Fibroblast of lung (primary cell): Measurements from ENCODE around the gene USH1G. TPM values are rescaled to one million over a fixed set of nuclear protein-coding genes. Genes with fewer than 3 reads are reported as not detected.

Source experiments
- DNase-seq, 2 donors: peaks; one replicate each; pipeline versions ENCODE4 v3.0.0 to v3.0.0-alpha.2; 2010; ENCODE audit warnings: low read depth in 2 of 2
- H2AFZ ChIP-seq: 2 replicates; pipeline ENCODE4 v1.5.1; 2012; ENCODE audit warnings: low read length, control low read depth, inconsistent platforms
- H3K27ac ChIP-seq: 2 replicates; pipeline ENCODE4 v1.5.1; 2011; ENCODE audit warnings: low read length, control low read depth; ENCODE audit not compliant: insufficient read depth
- H3K27me3 ChIP-seq: 2 replicates; pipeline ENCODE4 v1.5.1; 2011; ENCODE audit warnings: mild to moderate bottlenecking, low read length; ENCODE audit not compliant: control insufficient read depth, insufficient read depth
- H3K36me3 ChIP-seq: 2 replicates; pipeline ENCODE4 v1.5.1; 2011; ENCODE audit warnings: low read length; ENCODE audit not compliant: control insufficient read depth, insufficient read depth
- H3K4me1 ChIP-seq: 2 replicates; pipeline ENCODE4 v1.5.1; 2011; ENCODE audit warnings: low read length; ENCODE audit not compliant: control insufficient read depth, insufficient read depth; ENCODE audit errors: extremely low read depth
- H3K4me2 ChIP-seq: 2 replicates; pipeline ENCODE4 v1.5.1; 2011; ENCODE audit warnings: low read length, control low read depth; ENCODE audit not compliant: insufficient read depth; ENCODE audit errors: extremely low read depth
- H3K4me3 ChIP-seq, 4 experiments: fragments of 200-600 bp in 1 of 4; sonication (generic) in 1 of 4; replicated peaks in 1 of 4; 2 replicates each; pipeline ENCODE4 v1.5.1; 2011 to 2016; ENCODE audit warnings: low read length in 4 of 4, low read depth in 3 of 4, mild to moderate bottlenecking in 3 of 4, control low read depth in 2 of 4, inconsistent platforms in 1 of 4, mixed read lengths in 1 of 4; ENCODE audit not compliant: insufficient read depth in 1 of 4; ENCODE audit errors: control extremely low read depth in 1 of 4
- H3K79me2 ChIP-seq: 2 replicates; pipeline ENCODE4 v1.5.1; 2012; ENCODE audit warnings: mild to moderate bottlenecking, low read length, inconsistent platforms; ENCODE audit not compliant: control insufficient read depth, insufficient read depth
- H3K9ac ChIP-seq: 2 replicates; pipeline ENCODE4 v1.5.1; 2011; ENCODE audit warnings: mild to moderate bottlenecking, low read length, control low read depth; ENCODE audit not compliant: insufficient read depth
- H3K9me3 ChIP-seq: 2 replicates; pipeline ENCODE4 v1.5.1; 2012; ENCODE audit warnings: low read depth, low read length; ENCODE audit not compliant: control insufficient read depth, insufficient read depth
- H4K20me1 ChIP-seq: 2 replicates; pipeline ENCODE4 v1.5.1; 2011; ENCODE audit warnings: low read length; ENCODE audit not compliant: control insufficient read depth, insufficient read depth; ENCODE audit errors: extremely low read depth
- EZH2 ChIP-seq: IDR thresholded peaks from 2 replicates; pipeline ENCODE4 v1.5.1; 2012; ENCODE audit warnings: low read length, control low read depth, mild to moderate bottlenecking; ENCODE audit errors: missing control alignments
- polyA plus RNA-seq, 2 donors: library from polyadenylated mRNA; depleted of rRNA in 1 of 2; stranded (reverse) in 1 of 2; unstranded in 1 of 2; fragments of >200 nt; gene quantifications; 2 replicates each; pipeline ENCODE4 v1.2.1, GENCODE V29; 2011 to 2012; ENCODE audit warnings: missing spikeins in 1 of 2
- total RNA-seq: library from RNA; depleted of rRNA; stranded (reverse); fragments of >200 nt; gene quantifications from 2 replicates; pipeline ENCODE4 v1.2.1, GENCODE V29; 2014
- TF ChIP-seq, protein P1 (sequence below), 2 donors: IDR thresholded peaks in 1 of 2; conservative IDR thresholded peaks in 1 of 2; 1 replicate in 1 of 2; 2 replicates in 1 of 2; pipeline ENCODE4 v1.5.1; 2011 to 2012; ENCODE audit warnings: low read length in 2 of 2, control low read depth in 1 of 2, inconsistent platforms in 1 of 2, low read depth in 1 of 2, mild to moderate bottlenecking in 1 of 2

The USH1G gene
- total and polyA plus RNA-seq, 2 donors (not counting 1 experiment from before 2014, with no cell fraction given): not detected

DNA sequence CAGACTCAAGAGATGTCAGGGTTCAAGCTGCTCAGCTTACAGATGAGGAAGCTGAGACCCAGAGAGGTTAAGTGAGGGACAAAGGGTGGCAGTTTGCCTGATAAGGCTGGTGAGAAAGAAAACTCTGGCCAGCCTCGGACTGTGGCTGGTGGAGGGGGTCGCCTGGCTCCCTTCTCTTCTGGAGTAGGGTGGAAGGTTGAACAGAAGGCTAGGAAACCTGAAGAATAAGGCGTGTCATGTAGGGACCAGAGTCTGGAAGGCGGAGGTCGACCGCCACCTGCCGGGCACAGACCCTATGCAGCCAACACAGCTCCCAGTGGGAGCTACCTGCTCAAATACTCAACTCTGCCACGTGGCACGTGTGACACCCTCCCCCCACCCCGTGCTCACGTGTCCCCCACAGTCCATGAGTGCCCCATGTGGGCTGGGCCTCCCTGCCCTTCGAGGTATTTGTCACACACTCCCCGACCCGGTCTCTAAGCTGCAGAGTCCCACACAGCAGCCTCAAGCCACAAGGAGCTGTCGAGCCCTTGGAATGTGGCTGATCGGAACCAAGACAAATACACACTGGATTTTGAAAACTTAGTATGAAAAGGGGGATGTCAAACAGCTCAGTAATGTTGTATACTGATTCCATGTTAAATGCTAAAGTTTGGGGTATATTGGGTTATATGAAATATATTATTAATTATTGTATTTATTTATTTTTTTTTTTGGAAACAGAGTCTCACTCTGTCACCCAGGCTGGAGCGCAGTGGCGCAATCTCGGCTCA, 37.7 kb upstream of the USH1G start:
- Histone ChIP-seq H3K9me3 (no peaks in the 10 kb centered on the region), H3K9ac (no peak overlapping the region), H3K27ac (no peak overlapping the region), H3K4me3 (no peak overlapping the region), H3K4me2 (no peak overlapping the region), H4K20me1 (no peaks in the 10 kb centered on the region), H3K4me1 (no peaks in the 10 kb centered on the region), H3K27me3 (peaks cover 2% of the 10 kb centered on the region), H3K79me2 (no peaks in the 10 kb centered on the region), H3K36me3 (no peaks in the 10 kb centered on the region), H2AFZ (no peak overlapping the region)
- DNase-seq: peak; percentile 29 to 38
- TF ChIP-seq, protein P1, sequence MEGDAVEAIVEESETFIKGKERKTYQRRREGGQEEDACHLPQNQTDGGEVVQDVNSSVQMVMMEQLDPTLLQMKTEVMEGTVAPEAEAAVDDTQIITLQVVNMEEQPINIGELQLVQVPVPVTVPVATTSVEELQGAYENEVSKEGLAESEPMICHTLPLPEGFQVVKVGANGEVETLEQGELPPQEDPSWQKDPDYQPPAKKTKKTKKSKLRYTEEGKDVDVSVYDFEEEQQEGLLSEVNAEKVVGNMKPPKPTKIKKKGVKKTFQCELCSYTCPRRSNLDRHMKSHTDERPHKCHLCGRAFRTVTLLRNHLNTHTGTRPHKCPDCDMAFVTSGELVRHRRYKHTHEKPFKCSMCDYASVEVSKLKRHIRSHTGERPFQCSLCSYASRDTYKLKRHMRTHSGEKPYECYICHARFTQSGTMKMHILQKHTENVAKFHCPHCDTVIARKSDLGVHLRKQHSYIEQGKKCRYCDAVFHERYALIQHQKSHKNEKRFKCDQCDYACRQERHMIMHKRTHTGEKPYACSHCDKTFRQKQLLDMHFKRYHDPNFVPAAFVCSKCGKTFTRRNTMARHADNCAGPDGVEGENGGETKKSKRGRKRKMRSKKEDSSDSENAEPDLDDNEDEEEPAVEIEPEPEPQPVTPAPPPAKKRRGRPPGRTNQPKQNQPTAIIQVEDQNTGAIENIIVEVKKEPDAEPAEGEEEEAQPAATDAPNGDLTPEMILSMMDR (conservative IDR thresholded peaks at IDR 0.05 in 1 of 2, IDR thresholded peaks at IDR 0.05 in 1 of 2; ENCODE audit: low read depth in 1 of 2, low read length in 2 of 2): peak; percentile 21 to 62
- no peak for TF ChIP-seq EZH2

DNA sequence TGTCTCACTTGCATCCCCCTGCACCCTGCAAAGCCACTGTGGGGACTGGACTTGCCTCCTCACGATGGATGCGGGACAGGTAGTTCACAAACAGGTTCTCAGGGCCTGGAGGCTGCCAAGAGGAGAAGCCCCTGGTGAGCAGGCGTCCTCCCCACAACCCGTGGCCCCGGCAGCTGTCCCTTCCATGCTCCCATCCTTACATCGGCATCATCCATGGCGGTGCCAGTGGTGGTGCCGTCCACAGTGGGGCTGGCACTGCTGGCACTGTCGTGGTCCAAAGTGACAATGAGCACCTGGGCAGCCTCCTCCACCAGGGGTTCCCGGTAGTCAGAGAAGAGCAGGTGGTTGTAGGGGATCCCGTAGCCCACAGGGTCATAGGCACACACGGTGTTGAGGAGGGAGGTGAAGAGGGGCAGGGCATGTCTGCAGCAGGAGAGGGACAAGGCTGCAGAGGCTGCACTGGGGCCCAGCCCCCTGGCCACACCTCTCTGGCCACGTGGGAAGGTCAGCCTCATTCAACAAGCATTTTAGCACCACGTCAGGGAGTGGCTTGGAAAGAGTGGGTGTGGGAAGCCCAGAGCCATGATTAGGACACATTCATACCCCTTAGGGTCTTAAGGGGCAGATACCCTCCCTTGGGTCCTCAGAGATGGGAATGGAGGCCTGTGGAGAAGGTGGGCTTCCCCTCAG, 36.9 kb upstream of the USH1G start:
- Histone ChIP-seq H3K79me2 (no peaks in the 10 kb centered on the region), H3K4me1 (no peaks in the 10 kb centered on the region), H3K4me2 (no peak overlapping the region), H3K9ac (no peak overlapping the region), H2AFZ (no peak overlapping the region), H3K9me3 (no peaks in the 10 kb centered on the region), H3K36me3 (no peaks in the 10 kb centered on the region), H4K20me1 (no peaks in the 10 kb centered on the region), H3K27me3 (peaks cover 4% of the 10 kb centered on the region), H3K27ac (no peak overlapping the region), H3K4me3 (no peak overlapping the region)
- TF ChIP-seq EZH2: no peak
- TF ChIP-seq, protein P1 (conservative IDR thresholded peaks at IDR 0.05 in 1 of 2, IDR thresholded peaks at IDR 0.05 in 1 of 2; ENCODE audit: low read depth in 1 of 2, low read length in 2 of 2): no peak
- DNase-seq: peak in 1 of 2 donors; percentile 48

DNA sequence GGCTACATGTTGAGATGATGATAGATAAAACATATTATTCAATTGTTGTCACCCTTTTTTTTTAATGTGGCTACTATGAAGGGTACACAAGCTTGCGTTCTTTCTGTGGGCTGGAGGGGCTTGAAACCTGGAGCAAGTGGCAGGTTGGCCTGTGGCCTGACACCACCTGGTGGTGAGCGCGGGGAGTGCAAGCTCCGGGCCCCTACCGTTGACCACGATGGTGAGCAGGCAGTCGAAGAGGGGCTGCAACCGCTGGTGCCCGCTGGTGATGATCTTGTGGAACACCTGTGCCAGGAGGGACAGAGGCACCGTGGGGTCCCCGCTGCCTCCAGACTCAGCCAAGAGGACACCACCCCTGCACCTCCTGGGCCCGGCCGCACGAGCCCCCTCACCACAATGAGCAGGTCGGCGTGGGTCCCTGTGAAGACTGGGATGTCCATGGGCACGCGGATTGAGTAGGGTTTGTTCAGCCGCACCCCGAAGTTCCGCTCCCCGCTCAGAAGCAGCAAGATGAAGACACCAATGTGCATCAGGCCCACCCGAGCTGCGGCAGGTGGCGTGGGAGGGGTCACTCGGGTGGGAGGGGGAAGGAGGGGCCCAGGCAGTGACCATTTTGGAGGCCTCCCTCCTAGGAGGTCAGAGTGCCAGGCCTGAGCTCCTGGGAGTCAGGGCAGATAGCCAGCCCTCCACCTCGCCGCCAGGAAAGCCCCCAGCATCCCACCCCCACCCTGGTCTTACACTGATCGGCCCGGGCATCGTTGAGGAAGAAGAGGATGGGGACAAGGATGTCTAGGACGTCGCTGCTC, 35.1 kb upstream of the USH1G start:
- Histone ChIP-seq H3K4me1 (no peaks in the 10 kb centered on the region), H3K4me2 (no peak overlapping the region), H3K4me3 (no peak overlapping the region), H3K27me3 (peaks cover 4% of the 10 kb centered on the region), H4K20me1 (no peaks in the 10 kb centered on the region), H3K9me3 (no peaks in the 10 kb centered on the region), H3K9ac (no peak overlapping the region), H3K27ac (no peak overlapping the region), H3K79me2 (no peaks in the 10 kb centered on the region), H3K36me3 (no peaks in the 10 kb centered on the region), H2AFZ (no peak overlapping the region)
- TF ChIP-seq, protein P1 (conservative IDR thresholded peaks at IDR 0.05 in 1 of 2, IDR thresholded peaks at IDR 0.05 in 1 of 2; ENCODE audit: low read depth in 1 of 2, low read length in 2 of 2): peak; percentile 80 to 84
- TF ChIP-seq EZH2: no peak
- peak; percentile 22 to 40 for DNase-seq
